SK-N-SH (cell line): Measurements from ENCODE around the gene ZBTB7A.

Source experiments
- EP300 ChIP-seq, 2 experiments: IDR thresholded peaks; 2 replicates each; pipeline versions ENCODE4 v1.4.0 to v1.6.1; 2012; ENCODE audit warnings: borderline replicate concordance in 1 of 2, low read depth in 1 of 2, low read length in 1 of 2
- FOXM1 ChIP-seq: IDR thresholded peaks from 2 replicates; pipeline ENCODE4 v1.4.0; 2012; ENCODE audit warnings: low read depth, mild to moderate bottlenecking
- JUND ChIP-seq: IDR thresholded peaks from 2 replicates; pipeline ENCODE4 v1.4.0; 2012
- NFIC ChIP-seq: IDR thresholded peaks from 2 replicates; pipeline ENCODE4 v1.4.0; 2012; ENCODE audit warnings: borderline replicate concordance
- NRF1 ChIP-seq: IDR thresholded peaks from 2 replicates; pipeline ENCODE4 v1.6.1; 2012; ENCODE audit warnings: low read depth, mild to moderate bottlenecking, low read length
- POLR2AphosphoS5 ChIP-seq: IDR thresholded peaks from 2 replicates; pipeline ENCODE4 v1.6.1; 2012; ENCODE audit warnings: low read depth, low read length
- RFX5 ChIP-seq: IDR thresholded peaks from 2 replicates; pipeline ENCODE4 v1.6.1; 2012; ENCODE audit warnings: mild to moderate bottlenecking, improper control_type of control experiment, low read length
- SIN3A ChIP-seq: IDR thresholded peaks from 2 replicates; pipeline ENCODE4 v1.6.1; 2012; ENCODE audit warnings: low read depth, mild to moderate bottlenecking, low read length, moderate library complexity, borderline replicate concordance
- SMC3 ChIP-seq: IDR thresholded peaks from 2 replicates; pipeline ENCODE4 v1.6.1; 2012; ENCODE audit warnings: low read depth, low read length, improper control_type of control experiment
- TAF1 ChIP-seq: IDR thresholded peaks from 2 replicates; pipeline ENCODE4 v1.6.1; 2012; ENCODE audit warnings: low read depth, mild to moderate bottlenecking, low read length, moderate library complexity, borderline replicate concordance
- TF ChIP-seq, protein P1 (sequence below): fragments of 200-600 bp; sonication (generic); IDR thresholded peaks from 2 replicates; pipeline ENCODE4 v1.6.1; 2017; ENCODE audit warnings: antibody characterized with exemption, mild to moderate bottlenecking, moderate library complexity
- TF ChIP-seq, protein P2 (sequence below): IDR thresholded peaks from 2 replicates; pipeline ENCODE4 v1.6.1; 2012; ENCODE audit warnings: mild to moderate bottlenecking, low read depth, low read length, moderate library complexity

DNA sequence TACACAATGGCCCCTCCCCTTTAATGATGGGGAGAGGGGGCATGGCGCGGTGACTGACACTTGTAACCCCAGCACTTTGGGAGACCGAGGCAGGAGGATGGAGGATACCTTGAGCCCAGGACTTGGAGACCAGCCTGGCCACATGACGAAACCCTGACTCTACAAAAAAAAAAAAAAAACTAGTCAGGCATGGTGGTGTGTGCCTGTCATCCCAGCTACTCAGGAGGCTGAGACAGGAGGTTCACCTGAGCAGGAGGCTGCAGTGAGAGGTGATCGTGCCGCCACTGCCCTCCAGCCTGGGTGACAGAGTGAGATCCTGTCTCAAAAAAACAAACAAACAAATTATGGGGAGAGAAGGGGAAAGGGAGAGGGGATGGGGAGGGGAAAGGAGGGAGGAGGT, 13.8 kb upstream of the ZBTB7A start:
- TF ChIP-seq, protein P1, sequence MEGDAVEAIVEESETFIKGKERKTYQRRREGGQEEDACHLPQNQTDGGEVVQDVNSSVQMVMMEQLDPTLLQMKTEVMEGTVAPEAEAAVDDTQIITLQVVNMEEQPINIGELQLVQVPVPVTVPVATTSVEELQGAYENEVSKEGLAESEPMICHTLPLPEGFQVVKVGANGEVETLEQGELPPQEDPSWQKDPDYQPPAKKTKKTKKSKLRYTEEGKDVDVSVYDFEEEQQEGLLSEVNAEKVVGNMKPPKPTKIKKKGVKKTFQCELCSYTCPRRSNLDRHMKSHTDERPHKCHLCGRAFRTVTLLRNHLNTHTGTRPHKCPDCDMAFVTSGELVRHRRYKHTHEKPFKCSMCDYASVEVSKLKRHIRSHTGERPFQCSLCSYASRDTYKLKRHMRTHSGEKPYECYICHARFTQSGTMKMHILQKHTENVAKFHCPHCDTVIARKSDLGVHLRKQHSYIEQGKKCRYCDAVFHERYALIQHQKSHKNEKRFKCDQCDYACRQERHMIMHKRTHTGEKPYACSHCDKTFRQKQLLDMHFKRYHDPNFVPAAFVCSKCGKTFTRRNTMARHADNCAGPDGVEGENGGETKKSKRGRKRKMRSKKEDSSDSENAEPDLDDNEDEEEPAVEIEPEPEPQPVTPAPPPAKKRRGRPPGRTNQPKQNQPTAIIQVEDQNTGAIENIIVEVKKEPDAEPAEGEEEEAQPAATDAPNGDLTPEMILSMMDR, result no peak
- TF ChIP-seq EP300 (IDR thresholded peaks at IDR 0.05; ENCODE audit: borderline replicate concordance in 1 of 2, low read depth in 1 of 2, low read length in 1 of 2) (no peak), POLR2AphosphoS5 (no peak), FOXM1 (no peak), SIN3A (no peak), SMC3 (no peak), TAF1 (no peak), JUND (no peak), NFIC (no peak), NRF1 (no peak), RFX5 (no peak)
- TF ChIP-seq, protein P2, sequence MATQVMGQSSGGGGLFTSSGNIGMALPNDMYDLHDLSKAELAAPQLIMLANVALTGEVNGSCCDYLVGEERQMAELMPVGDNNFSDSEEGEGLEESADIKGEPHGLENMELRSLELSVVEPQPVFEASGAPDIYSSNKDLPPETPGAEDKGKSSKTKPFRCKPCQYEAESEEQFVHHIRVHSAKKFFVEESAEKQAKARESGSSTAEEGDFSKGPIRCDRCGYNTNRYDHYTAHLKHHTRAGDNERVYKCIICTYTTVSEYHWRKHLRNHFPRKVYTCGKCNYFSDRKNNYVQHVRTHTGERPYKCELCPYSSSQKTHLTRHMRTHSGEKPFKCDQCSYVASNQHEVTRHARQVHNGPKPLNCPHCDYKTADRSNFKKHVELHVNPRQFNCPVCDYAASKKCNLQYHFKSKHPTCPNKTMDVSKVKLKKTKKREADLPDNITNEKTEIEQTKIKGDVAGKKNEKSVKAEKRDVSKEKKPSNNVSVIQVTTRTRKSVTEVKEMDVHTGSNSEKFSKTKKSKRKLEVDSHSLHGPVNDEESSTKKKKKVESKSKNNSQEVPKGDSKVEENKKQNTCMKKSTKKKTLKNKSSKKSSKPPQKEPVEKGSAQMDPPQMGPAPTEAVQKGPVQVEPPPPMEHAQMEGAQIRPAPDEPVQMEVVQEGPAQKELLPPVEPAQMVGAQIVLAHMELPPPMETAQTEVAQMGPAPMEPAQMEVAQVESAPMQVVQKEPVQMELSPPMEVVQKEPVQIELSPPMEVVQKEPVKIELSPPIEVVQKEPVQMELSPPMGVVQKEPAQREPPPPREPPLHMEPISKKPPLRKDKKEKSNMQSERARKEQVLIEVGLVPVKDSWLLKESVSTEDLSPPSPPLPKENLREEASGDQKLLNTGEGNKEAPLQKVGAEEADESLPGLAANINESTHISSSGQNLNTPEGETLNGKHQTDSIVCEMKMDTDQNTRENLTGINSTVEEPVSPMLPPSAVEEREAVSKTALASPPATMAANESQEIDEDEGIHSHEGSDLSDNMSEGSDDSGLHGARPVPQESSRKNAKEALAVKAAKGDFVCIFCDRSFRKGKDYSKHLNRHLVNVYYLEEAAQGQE, result no peak
